WTC11 (cell line): ENCODE results near the gene FAM111B. TPM values are rescaled to one million over a fixed set of nuclear protein-coding genes. Genes with fewer than 3 reads are reported as not detected.

Experiments
- ATAC-seq: fragments of 200-7000 bp; cut with Tn5 transposase; 2 replicates; pipeline ENCODE4 v1.10.0; 2021; ENCODE audit warnings: mild to moderate bottlenecking, moderate library complexity
- CTCF ChIA-PET: fragments of 300-600 bp; sonication (Branson Sonifier 250); formaldehyde crosslinking; loops from one replicate; lab custom pipeline; 2021; ENCODE audit warnings: antibody characterized with exemption; lab: Charles Lee
- POLR2A ChIA-PET: fragments of 350-600 bp; sonication (Branson Sonifier 250); formaldehyde crosslinking; loops from one replicate; lab custom pipeline; 2021; ENCODE audit warnings: antibody characterized with exemption; lab: Charles Lee
- DNase-seq: peaks from one replicate; pipeline ENCODE4 v3.0.0; 2021; ENCODE audit warnings: low spot score
- H3K27ac Mint-ChIP-seq: 2 replicates; pipeline ENCODE4 v1.8.0; 2021; ENCODE audit warnings: mixed read lengths
- H3K27me3 Mint-ChIP-seq: 2 replicates; pipeline ENCODE4 v1.8.0; 2021; ENCODE audit warnings: low read depth, mild to moderate bottlenecking, moderate library complexity, mixed read lengths
- H3K36me3 Mint-ChIP-seq: 2 replicates; pipeline ENCODE4 v1.8.0; 2021; ENCODE audit warnings: mixed read lengths
- H3K4me1 Mint-ChIP-seq: 2 replicates; pipeline ENCODE4 v1.8.0; 2022; ENCODE audit warnings: mixed read lengths
- H3K4me3 Mint-ChIP-seq: 2 replicates; pipeline ENCODE4 v1.8.0; 2021; ENCODE audit warnings: mild to moderate bottlenecking, moderate library complexity, mixed read lengths
- H3K9me3 Mint-ChIP-seq: 2 replicates; pipeline ENCODE4 v1.8.0; 2021; ENCODE audit warnings: mixed read lengths
- ATF1 ChIP-seq: sonication (generic); formaldehyde crosslinking; IDR thresholded peaks from 2 replicates; pipeline ENCODE4 v1.8.1; 2023; ENCODE audit warnings: mild to moderate bottlenecking, moderate library complexity, missing genetic modification reagents
- HMGA2 ChIP-seq: fragments of 250-450 bp; sonication (Bioruptor Pico); IDR thresholded peaks from 2 replicates; pipeline ENCODE4 v1.4.0; 2021; ENCODE audit warnings: mild to moderate bottlenecking, moderate library complexity
- MXD4 ChIP-seq: fragments of 250-450 bp; sonication (Bioruptor Pico); IDR thresholded peaks from 2 replicates; pipeline ENCODE4 v1.8.0; 2021; ENCODE audit warnings: mild to moderate bottlenecking, moderate library complexity, borderline replicate concordance
- NR3C1 ChIP-seq: sonication (generic); formaldehyde crosslinking; conservative IDR thresholded peaks from 2 replicates; pipeline ENCODE4 v1.8.1; 2023; ENCODE audit warnings: low read depth, mild to moderate bottlenecking, missing genetic modification reagents
- RELA ChIP-seq: sonication (generic); formaldehyde crosslinking; IDR thresholded peaks from 2 replicates; pipeline ENCODE4 v1.8.1; 2022; ENCODE audit warnings: missing genetic modification reagents, mild to moderate bottlenecking, borderline replicate concordance
- SP1 ChIP-seq: sonication (generic); formaldehyde crosslinking; conservative IDR thresholded peaks from 2 replicates; pipeline ENCODE4 v1.8.1; 2022; ENCODE audit warnings: missing genetic modification reagents
- TP53 ChIP-seq: sonication (generic); formaldehyde crosslinking; IDR thresholded peaks from 2 replicates; pipeline ENCODE4 v1.8.1; 2023; ENCODE audit warnings: mild to moderate bottlenecking, missing genetic modification reagents
- ZBTB21 ChIP-seq: sonication (generic); formaldehyde crosslinking; IDR thresholded peaks from 2 replicates; pipeline ENCODE4 v1.8.1; 2023; ENCODE audit warnings: mild to moderate bottlenecking, missing genetic modification reagents, borderline replicate concordance
- ZNF219 ChIP-seq: sonication (generic); formaldehyde crosslinking; IDR thresholded peaks from 2 replicates; pipeline ENCODE4 v1.8.0; 2023; ENCODE audit warnings: missing genetic modification reagents, mild to moderate bottlenecking, borderline replicate concordance
- ZNF263 ChIP-seq: sonication (generic); formaldehyde crosslinking; IDR thresholded peaks from 2 replicates; pipeline ENCODE4 v1.8.1; 2022; ENCODE audit warnings: low read depth, mild to moderate bottlenecking, moderate library complexity, missing genetic modification reagents
- total RNA-seq: library from RNA; stranded (reverse); gene quantifications from 3 replicates; pipeline ENCODE4 v1.2.3, GENCODE V29; 2021
- TF ChIP-seq, protein P1 (sequence below): sonication (generic); formaldehyde crosslinking; conservative IDR thresholded peaks from 2 replicates; pipeline ENCODE4 v1.8.1; 2022; ENCODE audit warnings: mild to moderate bottlenecking, missing genetic modification reagents
- TF ChIP-seq, protein P2 (sequence below): sonication (generic); formaldehyde crosslinking; IDR thresholded peaks from 2 replicates; pipeline ENCODE4 v1.8.0; 2022; ENCODE audit warnings: missing genetic modification reagents
- TF ChIP-seq, protein P3 (sequence below): fragments of 250-450 bp; sonication (Bioruptor Pico); IDR thresholded peaks from 2 replicates; pipeline ENCODE4 v1.9.0; 2021; ENCODE audit warnings: mild to moderate bottlenecking
- TF ChIP-seq, protein P4 (sequence below): sonication (generic); formaldehyde crosslinking; IDR thresholded peaks from 2 replicates; pipeline ENCODE4 v1.8.1; 2022; ENCODE audit warnings: missing genetic modification reagents, borderline replicate concordance

Gene FAM111B
- total RNA-seq, 1 experiment from 2014 or later: 25.5 TPM

DNA sequence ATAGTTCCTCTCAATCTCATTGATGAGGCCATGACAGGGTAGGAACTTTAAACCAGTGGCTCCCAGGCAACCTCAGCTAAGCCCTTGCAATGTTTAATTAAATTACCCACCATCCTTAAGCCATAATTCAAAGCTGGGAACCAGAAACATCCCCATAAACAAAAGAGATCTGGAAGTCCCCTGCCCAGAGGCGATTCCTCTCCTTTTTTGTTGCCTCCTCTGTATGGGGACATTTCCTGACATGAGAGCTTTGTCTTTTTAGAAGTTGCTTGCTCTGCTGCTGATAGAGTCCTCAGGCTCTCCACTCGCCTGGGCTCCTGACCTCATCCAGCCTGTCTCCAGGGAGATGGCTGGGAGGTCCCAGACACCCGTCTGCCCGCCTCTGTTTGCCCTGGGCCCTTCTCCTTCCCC, 68.1 kb downstream of the FAM111B start:
- ATAC-seq: no peak
- Mint-ChIP-seq H3K27me3 (peaks cover 4% of the 10 kb centered on the region; the same call in 1 of the 2 replicates), H3K4me1 (peaks cover 42% of the 10 kb centered on the region), H3K27ac (no peak overlapping the region), H3K4me3 (peak overlapping the region; percentile 30)
- CTCF ChIA-PET: interaction anchor here (1.1 to 14.2 kb wide), 7 partner anchors 9 to 117 kb away, joined by 3 to 382 read pairs (median 8); no protein-coding TSS in a partner anchor
- TF ChIP-seq HMGA2 (CRISPR knock-in tag): peak; percentile 14; the same call in 1 of the 2 replicates
- TF ChIP-seq, protein P1, sequence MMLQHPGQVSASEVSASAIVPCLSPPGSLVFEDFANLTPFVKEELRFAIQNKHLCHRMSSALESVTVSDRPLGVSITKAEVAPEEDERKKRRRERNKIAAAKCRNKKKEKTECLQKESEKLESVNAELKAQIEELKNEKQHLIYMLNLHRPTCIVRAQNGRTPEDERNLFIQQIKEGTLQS (CRISPR knock-in tag): no peak
- TF ChIP-seq, all 79 proteins: peak for 1
- H3K36me3 Mint-ChIP-seq: peaks cover 29% of the 10 kb centered on the region
- H3K9me3 Mint-ChIP-seq: peaks cover 15% of the 10 kb centered on the region
- POLR2A ChIA-PET: no interaction called here
- DNase-seq: no peak

DNA sequence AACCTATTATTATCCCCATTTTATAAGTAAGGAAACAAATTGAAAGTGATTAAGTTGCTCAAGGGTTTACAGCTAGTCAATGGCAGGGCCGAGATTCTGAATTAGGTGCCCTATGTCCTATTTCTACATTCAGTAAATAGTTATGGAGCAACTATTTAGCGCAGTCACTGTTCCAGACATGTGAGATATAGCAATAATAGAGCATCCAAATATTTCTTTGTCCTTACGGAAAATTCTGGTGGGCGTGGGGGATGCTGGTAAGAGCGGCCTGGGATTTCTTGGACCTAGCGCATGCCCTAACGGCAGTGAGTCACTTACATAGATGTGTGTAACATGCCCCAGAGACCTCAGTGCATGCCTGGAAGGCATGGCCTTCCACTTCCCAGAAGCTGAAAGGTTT, 69.3 kb downstream of the FAM111B start:
- peaks cover 42% of the 10 kb centered on the region for H3K4me1 Mint-ChIP-seq
- peaks cover 4% of the 10 kb centered on the region; the same call in 1 of the 2 replicates for H3K27me3 Mint-ChIP-seq
- ATAC-seq: no peak
- H3K27ac Mint-ChIP-seq: no peak overlapping the region
- H3K36me3 Mint-ChIP-seq: peaks cover 29% of the 10 kb centered on the region
- no peak overlapping the region for H3K4me3 Mint-ChIP-seq
- peaks cover 15% of the 10 kb centered on the region for H3K9me3 Mint-ChIP-seq
- ChIA-PET POLR2A (no interaction called here), CTCF (interaction anchor here (14.2 kb wide), 1 partner anchor 7 kb away, joined by 382 read pairs; no protein-coding TSS in a partner anchor)
- TF ChIP-seq SP1 (CRISPR knock-in tag) (no peak), MXD4 (CRISPR knock-in tag) (no peak), ATF1 (no peak), NR3C1 (CRISPR knock-in tag) (no peak), ZNF263 (no peak), TP53 (CRISPR knock-in tag) (no peak), ZBTB21 (no peak), HMGA2 (CRISPR knock-in tag) (no peak), RELA (CRISPR knock-in tag) (no peak), ZNF219 (CRISPR knock-in tag) (no peak)
- TF ChIP-seq, protein P2, sequence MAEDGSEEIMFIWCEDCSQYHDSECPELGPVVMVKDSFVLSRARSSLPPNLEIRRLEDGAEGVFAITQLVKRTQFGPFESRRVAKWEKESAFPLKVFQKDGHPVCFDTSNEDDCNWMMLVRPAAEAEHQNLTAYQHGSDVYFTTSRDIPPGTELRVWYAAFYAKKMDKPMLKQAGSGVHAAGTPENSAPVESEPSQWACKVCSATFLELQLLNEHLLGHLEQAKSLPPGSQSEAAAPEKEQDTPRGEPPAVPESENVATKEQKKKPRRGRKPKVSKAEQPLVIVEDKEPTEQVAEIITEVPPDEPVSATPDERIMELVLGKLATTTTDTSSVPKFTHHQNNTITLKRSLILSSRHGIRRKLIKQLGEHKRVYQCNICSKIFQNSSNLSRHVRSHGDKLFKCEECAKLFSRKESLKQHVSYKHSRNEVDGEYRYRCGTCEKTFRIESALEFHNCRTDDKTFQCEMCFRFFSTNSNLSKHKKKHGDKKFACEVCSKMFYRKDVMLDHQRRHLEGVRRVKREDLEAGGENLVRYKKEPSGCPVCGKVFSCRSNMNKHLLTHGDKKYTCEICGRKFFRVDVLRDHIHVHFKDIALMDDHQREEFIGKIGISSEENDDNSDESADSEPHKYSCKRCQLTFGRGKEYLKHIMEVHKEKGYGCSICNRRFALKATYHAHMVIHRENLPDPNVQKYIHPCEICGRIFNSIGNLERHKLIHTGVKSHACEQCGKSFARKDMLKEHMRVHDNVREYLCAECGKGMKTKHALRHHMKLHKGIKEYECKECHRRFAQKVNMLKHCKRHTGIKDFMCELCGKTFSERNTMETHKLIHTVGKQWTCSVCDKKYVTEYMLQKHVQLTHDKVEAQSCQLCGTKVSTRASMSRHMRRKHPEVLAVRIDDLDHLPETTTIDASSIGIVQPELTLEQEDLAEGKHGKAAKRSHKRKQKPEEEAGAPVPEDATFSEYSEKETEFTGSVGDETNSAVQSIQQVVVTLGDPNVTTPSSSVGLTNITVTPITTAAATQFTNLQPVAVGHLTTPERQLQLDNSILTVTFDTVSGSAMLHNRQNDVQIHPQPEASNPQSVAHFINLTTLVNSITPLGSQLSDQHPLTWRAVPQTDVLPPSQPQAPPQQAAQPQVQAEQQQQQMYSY (CRISPR knock-in tag): no peak
- TF ChIP-seq, protein P3, sequence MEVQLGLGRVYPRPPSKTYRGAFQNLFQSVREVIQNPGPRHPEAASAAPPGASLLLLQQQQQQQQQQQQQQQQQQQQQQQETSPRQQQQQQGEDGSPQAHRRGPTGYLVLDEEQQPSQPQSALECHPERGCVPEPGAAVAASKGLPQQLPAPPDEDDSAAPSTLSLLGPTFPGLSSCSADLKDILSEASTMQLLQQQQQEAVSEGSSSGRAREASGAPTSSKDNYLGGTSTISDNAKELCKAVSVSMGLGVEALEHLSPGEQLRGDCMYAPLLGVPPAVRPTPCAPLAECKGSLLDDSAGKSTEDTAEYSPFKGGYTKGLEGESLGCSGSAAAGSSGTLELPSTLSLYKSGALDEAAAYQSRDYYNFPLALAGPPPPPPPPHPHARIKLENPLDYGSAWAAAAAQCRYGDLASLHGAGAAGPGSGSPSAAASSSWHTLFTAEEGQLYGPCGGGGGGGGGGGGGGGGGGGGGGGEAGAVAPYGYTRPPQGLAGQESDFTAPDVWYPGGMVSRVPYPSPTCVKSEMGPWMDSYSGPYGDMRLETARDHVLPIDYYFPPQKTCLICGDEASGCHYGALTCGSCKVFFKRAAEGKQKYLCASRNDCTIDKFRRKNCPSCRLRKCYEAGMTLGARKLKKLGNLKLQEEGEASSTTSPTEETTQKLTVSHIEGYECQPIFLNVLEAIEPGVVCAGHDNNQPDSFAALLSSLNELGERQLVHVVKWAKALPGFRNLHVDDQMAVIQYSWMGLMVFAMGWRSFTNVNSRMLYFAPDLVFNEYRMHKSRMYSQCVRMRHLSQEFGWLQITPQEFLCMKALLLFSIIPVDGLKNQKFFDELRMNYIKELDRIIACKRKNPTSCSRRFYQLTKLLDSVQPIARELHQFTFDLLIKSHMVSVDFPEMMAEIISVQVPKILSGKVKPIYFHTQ (CRISPR knock-in tag): no peak
- TF ChIP-seq, protein P4, sequence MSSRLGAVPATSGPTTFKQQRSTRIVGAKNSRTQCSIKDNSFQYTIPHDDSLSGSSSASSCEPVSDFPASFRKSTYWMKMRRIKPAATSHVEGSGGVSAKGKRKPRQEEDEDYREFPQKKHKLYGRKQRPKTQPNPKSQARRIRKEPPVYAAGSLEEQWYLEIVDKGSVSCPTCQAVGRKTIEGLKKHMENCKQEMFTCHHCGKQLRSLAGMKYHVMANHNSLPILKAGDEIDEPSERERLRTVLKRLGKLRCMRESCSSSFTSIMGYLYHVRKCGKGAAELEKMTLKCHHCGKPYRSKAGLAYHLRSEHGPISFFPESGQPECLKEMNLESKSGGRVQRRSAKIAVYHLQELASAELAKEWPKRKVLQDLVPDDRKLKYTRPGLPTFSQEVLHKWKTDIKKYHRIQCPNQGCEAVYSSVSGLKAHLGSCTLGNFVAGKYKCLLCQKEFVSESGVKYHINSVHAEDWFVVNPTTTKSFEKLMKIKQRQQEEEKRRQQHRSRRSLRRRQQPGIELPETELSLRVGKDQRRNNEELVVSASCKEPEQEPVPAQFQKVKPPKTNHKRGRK (CRISPR knock-in tag): no peak
- TF ChIP-seq, all 79 proteins: peak for 0
- DNase-seq: no peak

Other genes starting within 250 kb of the FAM111B start
- 5.4 to 9.4 TPM (median 7.3 TPM) in 3 replicates for gene GLYATL1, start 167.7 kb upstream of the FAM111B start, total RNA-seq
- gene GLYATL1B, start 20.9 kb upstream of the FAM111B start, total RNA-seq: 0.21 TPM in 1 of 3 replicates, not detected in the others
- gene FAM111A, start 35.6 kb downstream of the FAM111B start, total RNA-seq: 18.8 to 24.4 TPM (median 22.0 TPM) in 3 replicates
- 12.3 to 15.5 TPM (median 12.8 TPM) in 3 replicates for gene DTX4, start 64.9 kb downstream of the FAM111B start, total RNA-seq
- gene MPEG1, start 105.7 kb downstream of the FAM111B start, total RNA-seq: 0.05 to 0.09 TPM in 2 of 3 replicates, not detected in the other